Osteoblast (primary cell): Measurements from ENCODE around the gene RB1. TPM values are rescaled to one million over a fixed set of nuclear protein-coding genes. Genes with fewer than 3 reads are reported as not detected.
A peak's percentile ranks its signal among the peaks of the same experiment; 100 is the strongest.

Experiments used
- DNase-seq: peaks from one replicate; pipeline ENCODE4 v3.0.0; 2011; ENCODE audit warnings: low spot score, mixed read lengths; ENCODE audit not compliant: insufficient read length; ENCODE audit errors: missing footprints
- H2AFZ ChIP-seq: 2 replicates; pipeline ENCODE4 v1.6.0; 2011; ENCODE audit warnings: mild to moderate bottlenecking, low read length
- H3K27ac ChIP-seq: 2 replicates; pipeline ENCODE4 v1.5.1; 2011; ENCODE audit warnings: mild to moderate bottlenecking, low read depth, low read length, moderate library complexity
- H3K27me3 ChIP-seq: 2 replicates; pipeline ENCODE4 v1.6.0; 2012; ENCODE audit warnings: mild to moderate bottlenecking, control low read depth, inconsistent platforms, low read length, moderate library complexity; ENCODE audit not compliant: insufficient read depth
- H3K36me3 ChIP-seq: 2 replicates; pipeline ENCODE4 v1.5.1; 2011; ENCODE audit warnings: mild to moderate bottlenecking, low read length, control low read depth, moderate library complexity; ENCODE audit not compliant: insufficient read depth
- H3K4me1 ChIP-seq: 2 replicates; pipeline ENCODE4 v1.5.1; 2011; ENCODE audit warnings: mild to moderate bottlenecking, low read length, control low read depth, moderate library complexity; ENCODE audit not compliant: insufficient read depth
- H3K4me2 ChIP-seq: 2 replicates; pipeline ENCODE4 v1.6.0; 2011; ENCODE audit warnings: mild to moderate bottlenecking, low read length; ENCODE audit not compliant: insufficient read depth
- H3K4me3 ChIP-seq: fragments of 200-600 bp; sonication (generic); 3 replicates; pipeline ENCODE4 v1.5.1; 2012; ENCODE audit warnings: mild to moderate bottlenecking, low read length, inconsistent platforms; ENCODE audit not compliant: insufficient read depth
- H3K79me2 ChIP-seq: 2 replicates; pipeline ENCODE4 v1.6.0; 2012; ENCODE audit warnings: mild to moderate bottlenecking, low read length, control low read depth, inconsistent platforms; ENCODE audit not compliant: insufficient read depth
- H3K9me3 ChIP-seq: 2 replicates; pipeline ENCODE4 v1.5.1; 2011; ENCODE audit warnings: low read depth, low read length, control low read depth
- H4K20me1 ChIP-seq: 2 replicates; pipeline ENCODE4 v1.6.0; 2012; ENCODE audit warnings: mild to moderate bottlenecking, low read length, control low read depth; ENCODE audit not compliant: insufficient read depth
- total RNA-seq: library from RNA; depleted of rRNA; stranded (reverse); fragments of >200 nt; gene quantifications from 2 replicates; pipeline ENCODE4 v1.2.3, GENCODE V29; 2012
- TF ChIP-seq, protein P1 (sequence below): IDR thresholded peaks from 2 replicates; pipeline ENCODE4 v1.5.1; 2011; ENCODE audit warnings: mild to moderate bottlenecking, low read depth, low read length, moderate library complexity; ENCODE audit errors: extremely low read depth

Gene RB1
- total RNA-seq, 1 donor: 33.3 TPM

DNA sequence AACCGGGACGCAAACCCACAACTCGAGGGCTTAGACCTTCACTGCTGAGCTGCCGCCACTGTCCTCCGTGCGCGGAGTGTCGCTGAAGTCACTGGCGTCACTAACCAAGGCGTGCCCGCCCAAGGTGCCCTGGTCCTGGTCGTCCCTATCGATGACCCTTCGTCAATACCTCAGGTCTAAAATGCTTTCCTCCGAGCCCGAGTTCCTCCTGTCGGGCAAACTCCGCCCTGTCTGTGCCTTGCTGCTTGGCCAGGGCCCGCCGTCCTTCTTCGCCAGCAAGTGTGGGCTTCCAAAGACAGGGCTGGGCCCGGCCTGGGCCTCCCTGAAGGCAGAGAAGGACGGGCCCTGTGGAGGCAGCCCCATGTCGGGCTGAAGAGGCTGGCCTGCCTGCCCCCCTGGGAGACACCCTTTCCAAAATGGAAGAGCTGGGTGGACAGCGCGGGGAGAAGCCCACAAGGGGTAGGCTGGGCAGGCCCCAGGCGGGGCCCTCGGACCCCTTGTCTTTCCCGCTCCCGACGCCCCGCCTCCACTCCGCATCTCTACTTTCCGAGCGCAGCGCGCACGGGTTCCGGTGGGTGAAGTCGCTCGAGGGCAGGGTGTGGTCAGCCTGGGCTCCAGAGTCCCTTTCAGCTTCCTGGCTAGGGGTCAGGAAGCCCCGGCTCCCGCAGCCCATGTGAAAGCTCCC, 13.4 kb downstream of the RB1 start:
- H3K9me3 ChIP-seq: no peaks in the 10 kb centered on the region
- H4K20me1 ChIP-seq: peaks cover 3% of the 10 kb centered on the region
- H3K27me3 ChIP-seq: no peaks in the 10 kb centered on the region
- H3K4me3 ChIP-seq: no peak overlapping the region
- no peak overlapping the region for H3K27ac ChIP-seq
- H2AFZ ChIP-seq: no peak overlapping the region
- H3K79me2 ChIP-seq: peaks cover 71% of the 10 kb centered on the region
- no peaks in the 10 kb centered on the region for H3K4me1 ChIP-seq
- peaks cover 12% of the 10 kb centered on the region for H3K36me3 ChIP-seq
- DNase-seq: no peak
- TF ChIP-seq, protein P1, sequence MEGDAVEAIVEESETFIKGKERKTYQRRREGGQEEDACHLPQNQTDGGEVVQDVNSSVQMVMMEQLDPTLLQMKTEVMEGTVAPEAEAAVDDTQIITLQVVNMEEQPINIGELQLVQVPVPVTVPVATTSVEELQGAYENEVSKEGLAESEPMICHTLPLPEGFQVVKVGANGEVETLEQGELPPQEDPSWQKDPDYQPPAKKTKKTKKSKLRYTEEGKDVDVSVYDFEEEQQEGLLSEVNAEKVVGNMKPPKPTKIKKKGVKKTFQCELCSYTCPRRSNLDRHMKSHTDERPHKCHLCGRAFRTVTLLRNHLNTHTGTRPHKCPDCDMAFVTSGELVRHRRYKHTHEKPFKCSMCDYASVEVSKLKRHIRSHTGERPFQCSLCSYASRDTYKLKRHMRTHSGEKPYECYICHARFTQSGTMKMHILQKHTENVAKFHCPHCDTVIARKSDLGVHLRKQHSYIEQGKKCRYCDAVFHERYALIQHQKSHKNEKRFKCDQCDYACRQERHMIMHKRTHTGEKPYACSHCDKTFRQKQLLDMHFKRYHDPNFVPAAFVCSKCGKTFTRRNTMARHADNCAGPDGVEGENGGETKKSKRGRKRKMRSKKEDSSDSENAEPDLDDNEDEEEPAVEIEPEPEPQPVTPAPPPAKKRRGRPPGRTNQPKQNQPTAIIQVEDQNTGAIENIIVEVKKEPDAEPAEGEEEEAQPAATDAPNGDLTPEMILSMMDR: no peak
- no peak overlapping the region for H3K4me2 ChIP-seq

DNA sequence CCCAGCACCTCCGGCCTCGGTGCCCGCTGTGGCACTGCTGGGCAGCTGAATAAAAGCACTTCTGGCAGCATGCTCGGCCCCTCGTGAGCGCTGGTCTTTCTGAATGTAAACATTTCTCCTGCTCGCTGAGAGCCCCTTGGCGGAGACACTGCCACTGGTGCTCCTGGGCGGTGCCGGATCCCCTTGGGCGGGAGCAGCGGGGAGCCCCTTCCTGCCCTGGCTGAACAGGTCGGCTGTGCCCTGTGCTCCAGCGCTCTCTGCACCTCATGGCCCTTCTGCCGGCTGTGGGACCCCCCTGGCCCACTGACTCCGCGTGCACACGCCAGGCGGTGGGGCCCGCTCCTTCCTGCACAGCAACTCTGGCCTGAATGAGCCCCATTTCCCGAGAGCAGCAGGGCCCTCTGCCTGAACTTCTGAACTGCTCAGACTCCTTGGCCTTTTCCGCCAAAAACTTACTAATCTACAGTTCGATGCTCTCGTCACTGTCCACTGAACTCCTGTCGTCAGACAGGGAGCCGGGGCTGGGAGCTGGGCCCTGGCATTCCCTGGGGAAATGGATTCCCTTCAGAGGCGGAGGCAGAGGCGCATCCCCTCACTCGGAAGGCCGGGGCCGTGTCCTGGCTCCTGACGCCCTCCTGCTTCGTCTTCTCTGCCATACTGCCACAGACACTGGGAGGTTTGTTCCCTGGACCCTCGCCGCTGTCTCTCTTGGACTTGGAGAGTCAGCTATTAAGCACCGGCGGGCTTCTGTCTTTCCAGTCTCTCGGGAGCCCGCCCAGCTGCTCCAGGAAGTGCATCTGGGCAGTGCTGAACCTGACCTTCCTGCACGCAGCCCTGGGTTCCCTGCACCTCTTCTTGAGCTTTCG, 14.2 kb downstream of the RB1 start:
- Histone ChIP-seq H3K36me3 (peaks cover 12% of the 10 kb centered on the region), H3K79me2 (peaks cover 73% of the 10 kb centered on the region), H3K27ac (no peak overlapping the region), H3K27me3 (no peaks in the 10 kb centered on the region), H2AFZ (no peak overlapping the region), H3K4me1 (no peaks in the 10 kb centered on the region), H3K4me2 (no peak overlapping the region), H3K9me3 (no peaks in the 10 kb centered on the region), H3K4me3 (no peak overlapping the region), H4K20me1 (peaks cover 3% of the 10 kb centered on the region)
- TF ChIP-seq, protein P1: no peak
- DNase-seq: peak; percentile 50

DNA sequence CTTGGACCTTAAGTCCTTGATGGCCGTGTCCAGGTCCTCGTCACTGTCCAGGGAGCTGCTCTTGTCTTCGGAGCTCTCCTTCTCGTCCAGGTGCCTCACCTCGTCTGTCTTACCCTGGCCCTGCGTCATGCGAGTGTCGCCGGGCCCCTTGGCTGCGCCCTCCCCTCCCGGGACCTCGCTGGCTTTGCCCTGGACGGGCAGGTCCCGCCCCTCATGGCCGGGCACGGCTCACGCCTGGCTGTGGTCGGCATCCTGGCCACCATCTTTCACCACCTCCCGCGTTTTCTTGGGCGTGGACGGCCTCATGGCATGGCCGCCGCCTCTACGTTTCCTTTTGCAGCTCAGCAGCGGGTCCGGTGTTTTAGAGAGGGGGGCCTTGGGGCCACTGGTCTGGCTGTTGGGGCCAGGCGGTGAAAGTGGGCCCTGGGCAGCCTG, 14.8 kb downstream of the RB1 start:
- peaks cover 72% of the 10 kb centered on the region for H3K79me2 ChIP-seq
- peaks cover 3% of the 10 kb centered on the region for H4K20me1 ChIP-seq
- H3K4me3 ChIP-seq: no peak overlapping the region
- no peaks in the 10 kb centered on the region for H3K9me3 ChIP-seq
- peak; percentile 51 for DNase-seq
- H3K4me1 ChIP-seq: no peaks in the 10 kb centered on the region
- H2AFZ ChIP-seq: no peak overlapping the region
- TF ChIP-seq, protein P1: no peak
- no peaks in the 10 kb centered on the region for H3K27me3 ChIP-seq
- peaks cover 12% of the 10 kb centered on the region for H3K36me3 ChIP-seq
- no peak overlapping the region for H3K4me2 ChIP-seq
- no peak overlapping the region for H3K27ac ChIP-seq
